ENCODE measurements around the gene MORN1.

MORN1 gene

GRCh38 chr1:2358651-2359640, 32.4 kb downstream of the MORN1 start:
- DNase-seq (ENCODE audit: insufficient read length) (no peak), FAIRE-seq (no peak)
- TF ChIP-seq POLR2A (IDR thresholded peaks at IDR 0.05; ENCODE audit: low read depth, low read length) (no peak), POLR2AphosphoS5 (IDR thresholded peaks at IDR 0.05; ENCODE audit: low read depth, low read length) (no peak), TAF1 (IDR thresholded peaks at IDR 0.05; ENCODE audit: borderline replicate concordance, low read depth, low read length) (no peak)

- FAIRE-seq (no peak), DNase-seq (ENCODE audit: insufficient read length) (no peak)
- TF ChIP-seq POLR2AphosphoS5 (IDR thresholded peaks at IDR 0.05; ENCODE audit: low read depth, low read length), result no peak
- TF ChIP-seq POLR2A (IDR thresholded peaks at IDR 0.05; ENCODE audit: low read depth, low read length), result no peak
- TF ChIP-seq TAF1 (IDR thresholded peaks at IDR 0.05; ENCODE audit: borderline replicate concordance, low read depth, low read length), result no peak
Observed at GRCh38 chr1:2358072-2358471, 33.3 kb downstream of the MORN1 start.

- TF ChIP-seq POLR2AphosphoS5 (IDR thresholded peaks at IDR 0.05; ENCODE audit: low read depth, low read length), result no peak
- no peak for TF ChIP-seq TAF1 (IDR thresholded peaks at IDR 0.05; ENCODE audit: borderline replicate concordance, low read depth, low read length)
- no peak for TF ChIP-seq POLR2A (IDR thresholded peaks at IDR 0.05; ENCODE audit: low read depth, low read length)
- FAIRE-seq (no peak), DNase-seq (ENCODE audit: insufficient read length) (no peak)
Observed at GRCh38 chr1:2356911-2357845, 34.2 kb downstream of the MORN1 start.

GRCh38 chr1:2356401-2356800, 35.0 kb downstream of the MORN1 start:
- no peak for FAIRE-seq
- TF ChIP-seq POLR2A (IDR thresholded peaks at IDR 0.05; ENCODE audit: low read depth, low read length) (no peak), TAF1 (IDR thresholded peaks at IDR 0.05; ENCODE audit: borderline replicate concordance, low read depth, low read length) (no peak), POLR2AphosphoS5 (IDR thresholded peaks at IDR 0.05; ENCODE audit: low read depth, low read length) (no peak)
- no peak for DNase-seq (ENCODE audit: insufficient read length)

GRCh38 chr1:2355373-2356261, 35.7 kb downstream of the MORN1 start:
- TF ChIP-seq POLR2AphosphoS5 (IDR thresholded peaks at IDR 0.05; ENCODE audit: low read depth, low read length), result no peak
- no peak for TF ChIP-seq POLR2A (IDR thresholded peaks at IDR 0.05; ENCODE audit: low read depth, low read length)
- TF ChIP-seq TAF1 (IDR thresholded peaks at IDR 0.05; ENCODE audit: borderline replicate concordance, low read depth, low read length), result no peak
- DNase-seq (ENCODE audit: insufficient read length) (no peak), FAIRE-seq (no peak)

- TF ChIP-seq POLR2AphosphoS5 (IDR thresholded peaks at IDR 0.05; ENCODE audit: low read depth, low read length) (no peak), TAF1 (IDR thresholded peaks at IDR 0.05; ENCODE audit: borderline replicate concordance, low read depth, low read length) (no peak), POLR2A (IDR thresholded peaks at IDR 0.05; ENCODE audit: low read depth, low read length) (no peak)
- DNase-seq (ENCODE audit: insufficient read length) (no peak), FAIRE-seq (no peak)
Observed at GRCh38 chr1:2354511-2355372, 36.6 kb downstream of the MORN1 start.

- DNase-seq (ENCODE audit: insufficient read length), result no peak
- no peak for FAIRE-seq
- TF ChIP-seq POLR2AphosphoS5 (IDR thresholded peaks at IDR 0.05; ENCODE audit: low read depth, low read length) (no peak), POLR2A (IDR thresholded peaks at IDR 0.05; ENCODE audit: low read depth, low read length) (no peak), TAF1 (IDR thresholded peaks at IDR 0.05; ENCODE audit: borderline replicate concordance, low read depth, low read length) (no peak)
Observed at GRCh38 chr1:2353551-2354438, 37.6 kb downstream of the MORN1 start.

- FAIRE-seq, result no peak
- DNase-seq (ENCODE audit: insufficient read length), result no peak
- TF ChIP-seq POLR2AphosphoS5 (IDR thresholded peaks at IDR 0.05; ENCODE audit: low read depth, low read length), result no peak
- no peak for TF ChIP-seq POLR2A (IDR thresholded peaks at IDR 0.05; ENCODE audit: low read depth, low read length)
- no peak for TF ChIP-seq TAF1 (IDR thresholded peaks at IDR 0.05; ENCODE audit: borderline replicate concordance, low read depth, low read length)
Observed at GRCh38 chr1:2352897-2353550, 38.3 kb downstream of the MORN1 start.

Data from GM12892 (cell line).